22Rv1 (cell line): ENCODE data around the gene CCDC60.

ENCODE experiments used
- ZFX ChIP-seq: fragments of 450-650 bp; IDR thresholded peaks from 2 replicates; pipeline ENCODE4 v1.6.1; 2017; ENCODE audit warnings: antibody characterized with exemption, borderline replicate concordance
- TF ChIP-seq, protein P1 (sequence below): fragments of 450-650 bp; IDR thresholded peaks from 2 replicates; pipeline ENCODE4 v1.5.1; 2017; ENCODE audit warnings: mild to moderate bottlenecking

DNA sequence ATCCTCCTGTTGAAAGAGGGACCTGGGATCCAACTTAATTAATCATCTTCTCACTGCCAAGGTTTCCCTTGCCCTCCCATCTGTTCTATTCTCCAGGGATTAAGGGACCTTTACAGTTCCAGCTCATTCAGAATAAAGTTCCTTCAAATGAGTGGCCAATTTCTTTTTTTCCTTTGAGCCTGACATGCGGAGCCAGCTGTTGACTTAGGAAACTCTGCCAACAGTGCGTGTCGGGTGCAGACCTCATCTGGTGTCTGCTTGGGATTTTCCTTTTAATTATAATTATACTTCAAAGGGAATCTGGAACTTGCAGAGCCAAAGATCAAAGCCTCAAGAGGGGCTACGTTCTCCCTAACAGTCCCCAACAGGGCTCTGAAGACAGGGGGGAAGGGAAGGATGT is 64.8 kb downstream of the CCDC60 start:
- TF ChIP-seq, protein P1, sequence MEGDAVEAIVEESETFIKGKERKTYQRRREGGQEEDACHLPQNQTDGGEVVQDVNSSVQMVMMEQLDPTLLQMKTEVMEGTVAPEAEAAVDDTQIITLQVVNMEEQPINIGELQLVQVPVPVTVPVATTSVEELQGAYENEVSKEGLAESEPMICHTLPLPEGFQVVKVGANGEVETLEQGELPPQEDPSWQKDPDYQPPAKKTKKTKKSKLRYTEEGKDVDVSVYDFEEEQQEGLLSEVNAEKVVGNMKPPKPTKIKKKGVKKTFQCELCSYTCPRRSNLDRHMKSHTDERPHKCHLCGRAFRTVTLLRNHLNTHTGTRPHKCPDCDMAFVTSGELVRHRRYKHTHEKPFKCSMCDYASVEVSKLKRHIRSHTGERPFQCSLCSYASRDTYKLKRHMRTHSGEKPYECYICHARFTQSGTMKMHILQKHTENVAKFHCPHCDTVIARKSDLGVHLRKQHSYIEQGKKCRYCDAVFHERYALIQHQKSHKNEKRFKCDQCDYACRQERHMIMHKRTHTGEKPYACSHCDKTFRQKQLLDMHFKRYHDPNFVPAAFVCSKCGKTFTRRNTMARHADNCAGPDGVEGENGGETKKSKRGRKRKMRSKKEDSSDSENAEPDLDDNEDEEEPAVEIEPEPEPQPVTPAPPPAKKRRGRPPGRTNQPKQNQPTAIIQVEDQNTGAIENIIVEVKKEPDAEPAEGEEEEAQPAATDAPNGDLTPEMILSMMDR = no peak
- TF ChIP-seq ZFX = no peak
